SK-N-SH (cell line): Measurements from ENCODE around the gene CUX1. TPM values are rescaled to one million over a fixed set of nuclear protein-coding genes. Genes with fewer than 3 reads are reported as not detected.

Experiments
- CTCF ChIA-PET: fragments of 300-600, 350-600 bp; formaldehyde crosslinking; extraction: SDS; loops from one replicate; lab custom pipeline; 2021; lab: Yijun Ruan, JAX
- POLR2A ChIA-PET: fragments of 350-600 bp; sonication (Branson Sonifier 250); formaldehyde crosslinking; extraction: SDS; loops from one replicate; lab custom pipeline; 2020; ENCODE audit warnings: antibody characterized with exemption, inconsistent platforms; lab: Yijun Ruan, JAX
- DNase-seq: peaks from one replicate; pipeline ENCODE4 v3.0.0; 2012
- H2AFZ ChIP-seq: fragments of 200-600 bp; sonication (generic); 2 replicates; pipeline ENCODE4 v1.8.1; 2016; ENCODE audit warnings: antibody characterized with exemption, mild to moderate bottlenecking, low read depth
- H3F3A ChIP-seq: fragments of 200-600 bp; sonication (generic); replicated peaks from 2 replicates; pipeline ENCODE3; 2016; ENCODE audit warnings: antibody characterized with exemption, mild to moderate bottlenecking; ENCODE audit not compliant: insufficient read depth
- H3K27ac ChIP-seq, 2 experiments: fragments of 200-500 bp in 1 of 2; fragments of 200-600 bp in 1 of 2; sonication (Bioruptor generic) in 1 of 2; sonication (generic), shearing (Covaris generic) in 1 of 2; 2 replicates each; pipeline versions ENCODE4 v1.5.1 to v1.6.1; 2014 to 2016; ENCODE audit warnings: low read depth in 2 of 2, inconsistent platforms in 1 of 2, low read length in 1 of 2, mild to moderate bottlenecking in 1 of 2, mixed read lengths in 1 of 2
- H3K27me3 ChIP-seq: fragments of 200-600 bp; sonication (generic), shearing (Covaris generic); 2 replicates; pipeline ENCODE4 v1.6.1; 2016; ENCODE audit warnings: mixed run types; ENCODE audit not compliant: insufficient read depth
- H3K36me3 ChIP-seq, 2 experiments: fragments of 200-500 bp in 1 of 2; fragments of 200-600 bp in 1 of 2; sonication (Bioruptor generic) in 1 of 2; sonication (generic) in 1 of 2; replicated peaks in 1 of 2; 2 replicates each; pipeline versions ENCODE3 to v1.5.1; 2014 to 2016; ENCODE audit warnings: low read length in 1 of 2, mild to moderate bottlenecking in 1 of 2; ENCODE audit not compliant: insufficient read depth in 2 of 2, control insufficient read depth in 1 of 2
- H3K4me1 ChIP-seq, 2 experiments: fragments of 200-500 bp in 1 of 2; fragments of 200-600 bp in 1 of 2; sonication (Bioruptor generic) in 1 of 2; sonication (generic), shearing (Covaris generic) in 1 of 2; 2 replicates each; pipeline versions ENCODE4 v1.5.1 to v1.6.1; 2014 to 2016; ENCODE audit warnings: low read depth in 1 of 2, low read length in 1 of 2, mixed run types in 1 of 2; ENCODE audit not compliant: insufficient read depth in 2 of 2, control insufficient read depth in 1 of 2
- H3K4me2 ChIP-seq: fragments of 200-600 bp; sonication (generic), shearing (Covaris generic); 2 replicates; pipeline ENCODE4 v1.6.1; 2017; ENCODE audit warnings: mixed run types
- H3K4me3 ChIP-seq, 2 experiments: fragments of 200-500 bp in 1 of 2; fragments of 200-600 bp in 1 of 2; sonication (Bioruptor generic) in 1 of 2; sonication (generic), shearing (Covaris generic) in 1 of 2; 2 replicates each; pipeline versions ENCODE4 v1.5.1 to v1.8.1; 2014 to 2016; ENCODE audit warnings: low read depth in 2 of 2, inconsistent platforms in 1 of 2, low read length in 1 of 2, mild to moderate bottlenecking in 1 of 2, mixed read lengths in 1 of 2, moderate library complexity in 1 of 2
- H3K79me2 ChIP-seq: fragments of 200-600 bp; sonication (generic); 2 replicates; pipeline ENCODE4 v1.8.1; 2017; ENCODE audit warnings: mild to moderate bottlenecking; ENCODE audit not compliant: insufficient read depth
- H3K9ac ChIP-seq: fragments of 200-600 bp; sonication (generic); 2 replicates; pipeline ENCODE4 v1.6.1; 2017; ENCODE audit warnings: mixed run types
- H3K9me2 ChIP-seq: fragments of 200-600 bp; sonication (generic); 2 replicates; pipeline ENCODE4 v1.6.1; 2017; ENCODE audit warnings: mixed run types
- H3K9me3 ChIP-seq: fragments of 200-600 bp; sonication (generic); 2 replicates; pipeline ENCODE4 v1.6.1; 2017; ENCODE audit warnings: mixed run types, mild to moderate bottlenecking, moderate library complexity
- H4K20me1 ChIP-seq: fragments of 200-600 bp; sonication (generic); 2 replicates; pipeline ENCODE4 v1.6.1; 2017; ENCODE audit warnings: mild to moderate bottlenecking, mixed run types; ENCODE audit not compliant: insufficient read depth
- CHD2 ChIP-seq: fragments of 150-350 bp; IDR thresholded peaks from 2 replicates; pipeline ENCODE4 v1.6.1; 2018; ENCODE audit warnings: low read length; ENCODE audit not compliant: partially characterized antibody
- ELF1 ChIP-seq: IDR thresholded peaks from 2 replicates; pipeline ENCODE4 v1.4.0; 2012
- EP300 ChIP-seq, 2 experiments: IDR thresholded peaks; 2 replicates each; pipeline versions ENCODE4 v1.4.0 to v1.6.1; 2012; ENCODE audit warnings: borderline replicate concordance in 1 of 2, low read depth in 1 of 2, low read length in 1 of 2
- FOSL2 ChIP-seq: IDR thresholded peaks from 2 replicates; pipeline ENCODE4 v1.4.0; 2012; ENCODE audit warnings: low read depth, mild to moderate bottlenecking, moderate library complexity, borderline replicate concordance
- FOXJ3 ChIP-seq: sonication (generic); formaldehyde crosslinking; IDR thresholded peaks from 2 replicates; pipeline ENCODE4 v1.5.1; 2020; ENCODE audit warnings: mild to moderate bottlenecking, missing genetic modification reagents
- FOXM1 ChIP-seq: IDR thresholded peaks from 2 replicates; pipeline ENCODE4 v1.4.0; 2012; ENCODE audit warnings: low read depth, mild to moderate bottlenecking
- JUND ChIP-seq: IDR thresholded peaks from 2 replicates; pipeline ENCODE4 v1.4.0; 2012
- MXI1 ChIP-seq: IDR thresholded peaks from 2 replicates; pipeline ENCODE4 v1.6.1; 2012; ENCODE audit warnings: mild to moderate bottlenecking, low read depth, low read length, improper control_type of control experiment
- SIN3A ChIP-seq: IDR thresholded peaks from 2 replicates; pipeline ENCODE4 v1.6.1; 2012; ENCODE audit warnings: low read depth, mild to moderate bottlenecking, low read length, moderate library complexity, borderline replicate concordance
- TEAD4 ChIP-seq: IDR thresholded peaks from 2 replicates; pipeline ENCODE4 v1.4.0; 2012; ENCODE audit warnings: mild to moderate bottlenecking, borderline replicate concordance; ENCODE audit not compliant: insufficient read depth
- WGBS: methylation state at CpG from one replicate; pipeline ENCODE4 v1.1.6; 2017; ENCODE audit warnings: low lambda C conversion rate; 5-methylcytosine and 5-hydroxymethylcytosine counted together
- polyA plus RNA-seq, 3 experiments: library from polyadenylated mRNA; depleted of rRNA; stranded (reverse); fragments of >200 nt; gene quantifications; 2 replicates each; pipeline ENCODE4 v1.2.3, GENCODE V29; 2012
- TF ChIP-seq, protein P1 (sequence below): IDR thresholded peaks from 2 replicates; pipeline ENCODE4 v1.6.1; 2012; ENCODE audit warnings: mild to moderate bottlenecking, low read depth, low read length, moderate library complexity
- TF ChIP-seq, protein P2 (sequence below): IDR thresholded peaks from 2 replicates; pipeline ENCODE4 v1.4.0; 2012; ENCODE audit warnings: low read depth, borderline replicate concordance
- TF ChIP-seq, protein P3 (sequence below): fragments of 150-350 bp; IDR thresholded peaks from 2 replicates; pipeline ENCODE4 v1.6.1; 2017; ENCODE audit warnings: antibody characterized with exemption, low read length, low read depth, borderline replicate concordance

The CUX1 gene
- polyA plus RNA-seq, 1 of the 3 experiments (the other 2 are of a cell fraction) = 68.6 TPM

DNA sequence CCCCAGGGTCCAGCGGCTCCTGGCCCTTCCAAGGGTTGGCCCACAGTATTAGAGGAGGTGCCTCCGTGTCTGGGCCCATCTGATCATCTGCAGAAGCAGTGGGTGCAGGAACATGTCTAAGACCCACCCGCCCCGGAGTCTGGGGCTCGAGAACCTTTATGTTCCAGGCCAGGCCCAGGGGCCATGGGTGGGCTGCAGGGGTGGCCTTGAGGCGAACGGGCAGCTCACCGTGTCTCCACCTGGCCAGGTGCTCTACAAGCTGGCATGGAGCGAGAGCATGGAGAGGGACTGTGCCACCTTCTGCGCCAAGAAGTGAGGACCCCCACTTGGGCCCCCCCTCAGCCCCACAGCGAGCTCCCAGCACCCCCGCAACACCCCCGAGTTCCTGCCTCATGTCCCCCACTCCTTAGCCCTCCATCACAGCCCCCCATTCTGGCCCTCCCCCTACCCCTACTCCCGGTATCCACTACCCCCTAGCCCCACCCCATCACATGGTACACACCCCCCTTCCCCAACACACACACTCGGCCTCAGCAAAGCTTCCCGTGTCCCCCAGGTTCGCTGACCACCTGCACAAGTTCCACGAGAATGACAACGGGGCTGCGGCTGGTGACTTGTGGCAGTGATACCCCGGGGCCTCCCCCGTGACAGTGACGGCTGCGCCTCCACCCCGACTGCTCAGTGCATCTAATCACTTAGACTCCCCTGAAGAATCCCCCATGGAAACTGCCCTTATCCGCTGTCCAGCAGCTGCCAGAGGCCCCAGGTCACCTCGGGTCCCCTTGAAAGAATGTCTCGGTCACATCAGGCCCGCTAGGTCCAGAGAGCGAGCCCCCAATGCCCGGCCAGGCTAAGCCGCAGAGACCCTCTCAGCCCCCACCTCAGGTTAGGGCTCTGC, 465.3 kb downstream of the CUX1 start:
- Histone ChIP-seq H3K27me3 (no peaks in the 10 kb centered on the region), H3K9ac (no peak overlapping the region), H4K20me1 (no peaks in the 10 kb centered on the region), H3K27ac (no peak overlapping the region), H2AFZ (no peak overlapping the region), H3K79me2 (no peaks in the 10 kb centered on the region), H3K4me3 (no peak overlapping the region), H3K9me2 (no peaks in the 10 kb centered on the region), H3K4me2 (no peak overlapping the region), H3K36me3 (no peaks in the 10 kb centered on the region), H3K9me3 (no peaks in the 10 kb centered on the region), H3F3A (no peaks in the 10 kb centered on the region), H3K4me1 (peaks cover 0 to 22% of the 10 kb centered on the region in 2 experiments; a peak in 1 of 4 replicates)
- CTCF ChIA-PET = interaction anchor here (0.8 to 15.8 kb wide), 6 partner anchors 11 to 740 kb away, joined by 3 to 421 read pairs (median 8); partner anchors contain the start of gene PRKRIP1
- DNase-seq = no peak
- POLR2A ChIA-PET = interaction anchor here (0.5 kb wide), 1 partner anchor 111 kb away, joined by 3 read pairs; no protein-coding TSS in a partner anchor
- TF ChIP-seq, protein P1, sequence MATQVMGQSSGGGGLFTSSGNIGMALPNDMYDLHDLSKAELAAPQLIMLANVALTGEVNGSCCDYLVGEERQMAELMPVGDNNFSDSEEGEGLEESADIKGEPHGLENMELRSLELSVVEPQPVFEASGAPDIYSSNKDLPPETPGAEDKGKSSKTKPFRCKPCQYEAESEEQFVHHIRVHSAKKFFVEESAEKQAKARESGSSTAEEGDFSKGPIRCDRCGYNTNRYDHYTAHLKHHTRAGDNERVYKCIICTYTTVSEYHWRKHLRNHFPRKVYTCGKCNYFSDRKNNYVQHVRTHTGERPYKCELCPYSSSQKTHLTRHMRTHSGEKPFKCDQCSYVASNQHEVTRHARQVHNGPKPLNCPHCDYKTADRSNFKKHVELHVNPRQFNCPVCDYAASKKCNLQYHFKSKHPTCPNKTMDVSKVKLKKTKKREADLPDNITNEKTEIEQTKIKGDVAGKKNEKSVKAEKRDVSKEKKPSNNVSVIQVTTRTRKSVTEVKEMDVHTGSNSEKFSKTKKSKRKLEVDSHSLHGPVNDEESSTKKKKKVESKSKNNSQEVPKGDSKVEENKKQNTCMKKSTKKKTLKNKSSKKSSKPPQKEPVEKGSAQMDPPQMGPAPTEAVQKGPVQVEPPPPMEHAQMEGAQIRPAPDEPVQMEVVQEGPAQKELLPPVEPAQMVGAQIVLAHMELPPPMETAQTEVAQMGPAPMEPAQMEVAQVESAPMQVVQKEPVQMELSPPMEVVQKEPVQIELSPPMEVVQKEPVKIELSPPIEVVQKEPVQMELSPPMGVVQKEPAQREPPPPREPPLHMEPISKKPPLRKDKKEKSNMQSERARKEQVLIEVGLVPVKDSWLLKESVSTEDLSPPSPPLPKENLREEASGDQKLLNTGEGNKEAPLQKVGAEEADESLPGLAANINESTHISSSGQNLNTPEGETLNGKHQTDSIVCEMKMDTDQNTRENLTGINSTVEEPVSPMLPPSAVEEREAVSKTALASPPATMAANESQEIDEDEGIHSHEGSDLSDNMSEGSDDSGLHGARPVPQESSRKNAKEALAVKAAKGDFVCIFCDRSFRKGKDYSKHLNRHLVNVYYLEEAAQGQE = no peak
- no peak for TF ChIP-seq TEAD4
- no peak for TF ChIP-seq CHD2
- TF ChIP-seq, protein P2, sequence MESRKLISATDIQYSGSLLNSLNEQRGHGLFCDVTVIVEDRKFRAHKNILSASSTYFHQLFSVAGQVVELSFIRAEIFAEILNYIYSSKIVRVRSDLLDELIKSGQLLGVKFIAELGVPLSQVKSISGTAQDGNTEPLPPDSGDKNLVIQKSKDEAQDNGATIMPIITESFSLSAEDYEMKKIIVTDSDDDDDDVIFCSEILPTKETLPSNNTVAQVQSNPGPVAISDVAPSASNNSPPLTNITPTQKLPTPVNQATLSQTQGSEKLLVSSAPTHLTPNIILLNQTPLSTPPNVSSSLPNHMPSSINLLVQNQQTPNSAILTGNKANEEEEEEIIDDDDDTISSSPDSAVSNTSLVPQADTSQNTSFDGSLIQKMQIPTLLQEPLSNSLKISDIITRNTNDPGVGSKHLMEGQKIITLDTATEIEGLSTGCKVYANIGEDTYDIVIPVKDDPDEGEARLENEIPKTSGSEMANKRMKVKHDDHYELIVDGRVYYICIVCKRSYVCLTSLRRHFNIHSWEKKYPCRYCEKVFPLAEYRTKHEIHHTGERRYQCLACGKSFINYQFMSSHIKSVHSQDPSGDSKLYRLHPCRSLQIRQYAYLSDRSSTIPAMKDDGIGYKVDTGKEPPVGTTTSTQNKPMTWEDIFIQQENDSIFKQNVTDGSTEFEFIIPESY = no peak
- TF ChIP-seq MXI1 = no peak
- no peak for TF ChIP-seq ELF1
- no peak for TF ChIP-seq JUND
- no peak for TF ChIP-seq FOXJ3 (CRISPR knock-in tag)
- no peak for TF ChIP-seq EP300 (IDR thresholded peaks at IDR 0.05; ENCODE audit: borderline replicate concordance in 1 of 2, low read depth in 1 of 2, low read length in 1 of 2)
- TF ChIP-seq, protein P3, sequence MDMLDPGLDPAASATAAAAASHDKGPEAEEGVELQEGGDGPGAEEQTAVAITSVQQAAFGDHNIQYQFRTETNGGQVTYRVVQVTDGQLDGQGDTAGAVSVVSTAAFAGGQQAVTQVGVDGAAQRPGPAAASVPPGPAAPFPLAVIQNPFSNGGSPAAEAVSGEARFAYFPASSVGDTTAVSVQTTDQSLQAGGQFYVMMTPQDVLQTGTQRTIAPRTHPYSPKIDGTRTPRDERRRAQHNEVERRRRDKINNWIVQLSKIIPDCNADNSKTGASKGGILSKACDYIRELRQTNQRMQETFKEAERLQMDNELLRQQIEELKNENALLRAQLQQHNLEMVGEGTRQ = no peak
- no peak for TF ChIP-seq FOSL2
- no peak for TF ChIP-seq SIN3A
- no peak for TF ChIP-seq FOXM1
- WGBS = 89% methylated on average over 23 of the region's 32 CpGs
